ENCODE measurements around the gene RPS6KC1.

GRCh38 chr1:213166852-213167251 is 115.8 kb downstream of the RPS6KC1 start:
- TF ChIP-seq, protein P1, sequence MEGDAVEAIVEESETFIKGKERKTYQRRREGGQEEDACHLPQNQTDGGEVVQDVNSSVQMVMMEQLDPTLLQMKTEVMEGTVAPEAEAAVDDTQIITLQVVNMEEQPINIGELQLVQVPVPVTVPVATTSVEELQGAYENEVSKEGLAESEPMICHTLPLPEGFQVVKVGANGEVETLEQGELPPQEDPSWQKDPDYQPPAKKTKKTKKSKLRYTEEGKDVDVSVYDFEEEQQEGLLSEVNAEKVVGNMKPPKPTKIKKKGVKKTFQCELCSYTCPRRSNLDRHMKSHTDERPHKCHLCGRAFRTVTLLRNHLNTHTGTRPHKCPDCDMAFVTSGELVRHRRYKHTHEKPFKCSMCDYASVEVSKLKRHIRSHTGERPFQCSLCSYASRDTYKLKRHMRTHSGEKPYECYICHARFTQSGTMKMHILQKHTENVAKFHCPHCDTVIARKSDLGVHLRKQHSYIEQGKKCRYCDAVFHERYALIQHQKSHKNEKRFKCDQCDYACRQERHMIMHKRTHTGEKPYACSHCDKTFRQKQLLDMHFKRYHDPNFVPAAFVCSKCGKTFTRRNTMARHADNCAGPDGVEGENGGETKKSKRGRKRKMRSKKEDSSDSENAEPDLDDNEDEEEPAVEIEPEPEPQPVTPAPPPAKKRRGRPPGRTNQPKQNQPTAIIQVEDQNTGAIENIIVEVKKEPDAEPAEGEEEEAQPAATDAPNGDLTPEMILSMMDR (conservative IDR thresholded peaks at IDR 0.05; ENCODE audit: low read length) = no peak
- no peak for TF ChIP-seq EZH2phosphoT487 (IDR thresholded peaks at IDR 0.05; ENCODE audit: borderline replicate concordance)

All from Loucy (cell line).